SK-N-MC (cell line): Measurements from ENCODE around the gene KCNJ9.

ENCODE experiments used
- EZH2 ChIP-seq: fragments of 200-600 bp; sonication (generic); IDR thresholded peaks from one replicate; pipeline ENCODE4 v1.6.1; 2017; ENCODE audit warnings: antibody characterized with exemption
- FOXP2 ChIP-seq: optimal IDR thresholded peaks from 2 replicates; pipeline ENCODE3; 2011; ENCODE audit warnings: mild to moderate bottlenecking, moderate library complexity; ENCODE audit not compliant: insufficient read depth; ENCODE audit errors: extremely low read length, control extremely low read depth
- POLR2AphosphoS5 ChIP-seq: IDR thresholded peaks from 2 replicates; pipeline ENCODE4 v1.6.1; 2012; ENCODE audit warnings: mild to moderate bottlenecking, low read depth, low read length, borderline replicate concordance

DNA sequence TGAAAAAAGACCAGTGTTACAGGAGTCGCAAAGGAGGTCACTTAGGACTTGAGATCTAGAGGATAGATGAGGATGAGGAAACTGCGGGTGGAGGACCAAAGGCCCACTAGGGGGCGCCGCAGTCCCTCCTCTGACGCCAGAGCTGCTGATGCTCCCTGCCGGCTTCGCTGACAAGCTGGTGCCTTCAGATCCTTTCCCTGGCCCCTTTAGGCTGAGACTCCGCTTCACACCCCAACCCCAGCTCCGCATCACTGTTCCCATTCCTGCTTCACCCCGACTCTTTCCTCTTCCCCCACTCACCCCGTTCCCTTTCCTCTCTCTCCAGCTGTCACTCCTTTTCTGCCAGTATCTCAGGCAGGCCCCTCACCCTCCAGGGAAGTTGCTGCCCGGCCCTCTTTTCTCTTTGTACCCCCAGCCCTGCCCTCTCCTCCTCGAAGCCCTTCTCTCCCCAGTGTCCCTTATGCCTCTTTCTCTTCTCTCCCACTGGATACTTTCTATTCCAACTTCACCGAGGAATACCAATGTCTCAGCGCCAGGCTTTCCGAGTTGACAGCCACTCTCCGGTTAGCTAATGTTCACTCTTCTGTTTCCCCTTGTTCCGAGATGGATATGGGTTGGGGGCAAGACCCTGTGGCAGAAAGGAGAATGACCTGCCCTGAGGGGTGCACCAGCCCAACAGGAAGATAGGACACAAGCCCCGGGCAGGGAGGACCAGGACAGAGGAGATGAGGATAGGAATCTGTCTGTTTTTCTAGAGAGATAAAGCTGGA, 4.5 kb downstream of the KCNJ9 start:
- TF ChIP-seq POLR2AphosphoS5 (no peak), EZH2 (no peak), FOXP2 (no peak)
